HepG2 (cell line): Measurements from ENCODE around the gene ZXDC. TPM values are rescaled to one million over a fixed set of nuclear protein-coding genes. Genes with fewer than 3 reads are reported as not detected.

ENCODE experiments used
- DBP ChIP-seq: sonication (generic); formaldehyde crosslinking; IDR thresholded peaks from 2 replicates; pipeline ENCODE4 v1.4.0; 2020; ENCODE audit warnings: missing genetic modification reagents; ENCODE audit errors: not compliant biosample characterization
- FOXP4 ChIP-seq: sonication (generic); formaldehyde crosslinking; IDR thresholded peaks from 2 replicates; pipeline ENCODE4 v1.4.0; 2020; ENCODE audit warnings: missing genetic modification reagents
- KLF12 ChIP-seq: sonication (generic); formaldehyde crosslinking; IDR thresholded peaks from 2 replicates; pipeline ENCODE4 v1.4.0; 2020; ENCODE audit warnings: missing genetic modification reagents, borderline replicate concordance
- KLF15 ChIP-seq: sonication (generic); formaldehyde crosslinking; IDR thresholded peaks from 2 replicates; pipeline ENCODE4 v1.8.1; 2023; ENCODE audit warnings: borderline replicate concordance, mild to moderate bottlenecking, inconsistent platforms, missing genetic modification reagents, mixed read lengths
- MLX ChIP-seq: IDR thresholded peaks from 2 replicates; pipeline ENCODE4 v1.6.1; 2016
- NFKB2 ChIP-seq: sonication (generic); formaldehyde crosslinking; IDR thresholded peaks from 2 replicates; pipeline ENCODE4 v1.4.0; 2020; ENCODE audit warnings: missing genetic modification reagents, borderline replicate concordance
- PAWR ChIP-seq: sonication (generic); formaldehyde crosslinking; IDR thresholded peaks from 2 replicates; pipeline ENCODE4 v1.4.0; 2020; ENCODE audit warnings: missing genetic modification reagents, mild to moderate bottlenecking, borderline replicate concordance
- PHF21A ChIP-seq: sonication (generic); formaldehyde crosslinking; IDR thresholded peaks from 2 replicates; pipeline ENCODE4 v1.5.0; 2020; ENCODE audit warnings: mild to moderate bottlenecking, missing genetic modification reagents
- PLRG1 ChIP-seq: fragments of 450-650 bp; conservative IDR thresholded peaks from 2 replicates; pipeline ENCODE4 v1.6.1; 2016
- SP4 ChIP-seq: sonication (generic); formaldehyde crosslinking; IDR thresholded peaks from 2 replicates; pipeline ENCODE4 v1.8.1; 2023; ENCODE audit warnings: mild to moderate bottlenecking, missing genetic modification reagents
- SYNCRIP ChIP-seq: fragments of 200-400 bp; formaldehyde crosslinking; IDR thresholded peaks from 2 replicates; pipeline ENCODE4 v1.6.1; 2018; ENCODE audit warnings: mild to moderate bottlenecking, low read depth, low read length; ENCODE audit not compliant: insufficient read depth
- TIGD3 ChIP-seq: sonication (generic); formaldehyde crosslinking; IDR thresholded peaks from 2 replicates; pipeline ENCODE4 v1.5.1; 2020; ENCODE audit warnings: mild to moderate bottlenecking, missing genetic modification reagents, borderline replicate concordance
- ZBTB1 ChIP-seq: sonication (generic); formaldehyde crosslinking; IDR thresholded peaks from 2 replicates; pipeline ENCODE4 v1.4.0; 2020; ENCODE audit warnings: missing genetic modification reagents, borderline replicate concordance
- ZNF10 ChIP-seq: sonication (generic); formaldehyde crosslinking; IDR thresholded peaks from 2 replicates; pipeline ENCODE4 v1.4.0; 2020; ENCODE audit warnings: mild to moderate bottlenecking, low read depth, missing genetic modification reagents, borderline replicate concordance
- ZNF230 ChIP-seq: sonication (generic); formaldehyde crosslinking; IDR thresholded peaks from 2 replicates; pipeline ENCODE4 v1.4.0; 2020; ENCODE audit warnings: mild to moderate bottlenecking, missing genetic modification reagents
- ZNF292 ChIP-seq: sonication (generic); formaldehyde crosslinking; IDR thresholded peaks from 2 replicates; pipeline ENCODE4 v1.8.1; 2022; ENCODE audit warnings: mild to moderate bottlenecking, low read depth, missing genetic modification reagents, borderline replicate concordance
- ZNF326 ChIP-seq: sonication (generic); formaldehyde crosslinking; IDR thresholded peaks from 2 replicates; pipeline ENCODE4 v1.4.0; 2020; ENCODE audit warnings: missing genetic modification reagents, borderline replicate concordance
- ZNF431 ChIP-seq: sonication (generic); formaldehyde crosslinking; IDR thresholded peaks from 2 replicates; pipeline ENCODE4 v1.9.0; 2022; ENCODE audit warnings: missing genetic modification reagents, low read depth, mild to moderate bottlenecking, borderline replicate concordance
- ZNF547 ChIP-seq: sonication (generic); formaldehyde crosslinking; IDR thresholded peaks from 2 replicates; pipeline ENCODE4 v1.5.1; 2020; ENCODE audit warnings: mild to moderate bottlenecking, missing genetic modification reagents
- ZNF691 ChIP-seq: sonication (generic); formaldehyde crosslinking; IDR thresholded peaks from 2 replicates; pipeline ENCODE4 v1.4.0; 2020; ENCODE audit warnings: missing genetic modification reagents, low read depth, mild to moderate bottlenecking, borderline replicate concordance
- polyA plus RNA-seq, 8 experiments: library from polyadenylated mRNA; depleted of rRNA in 3 of 8; stranded (reverse) in 7 of 8; unstranded in 1 of 8; fragments of >200 nt; fragmentation: Illumina TruSeq in 4 of 8; extraction: Trizol in 4 of 8; gene quantifications; 2 replicates each; pipeline versions ENCODE4 v1.2.1 to v1.2.3, GENCODE V29; 2011 to 2016; ENCODE audit warnings: low read depth in 4 of 8, missing spikeins in 1 of 8, mixed read lengths in 1 of 8; ENCODE audit not compliant: insufficient read depth in 1 of 8
- total RNA-seq, 5 experiments: library from RNA; depleted of rRNA; stranded (reverse); fragments of >200 nt; fragmentation: Illumina TruSeq; extraction: Trizol; gene quantifications; 2 replicates each; pipeline ENCODE4 v1.2.3, GENCODE V29; 2016; ENCODE audit warnings: low read depth in 1 of 5

Gene ZXDC
- total and polyA plus RNA-seq, 2 of the 13 experiments (the other 11 are each of a cell fraction or from before 2014, with no cell fraction given): 17.6 to 21.2 TPM

GRCh38 chr3:126476166-126477060 is 722 bp upstream of the ZXDC start (continued):
- no peak for TF ChIP-seq FOXP4
- TF ChIP-seq ZNF230 (CRISPR knock-in tag): no peak
- TF ChIP-seq NFKB2 (CRISPR knock-in tag): no peak; the same call in 1 of the 2 replicates
- no peak for TF ChIP-seq MLX (CRISPR knock-in tag)
- no peak for TF ChIP-seq SYNCRIP
- TF ChIP-seq KLF12 (CRISPR knock-in tag): no peak; the same call in 1 of the 2 replicates
- no peak for TF ChIP-seq ZBTB1 (CRISPR knock-in tag)
- TF ChIP-seq ZNF326 (CRISPR knock-in tag): no peak
- no peak for TF ChIP-seq TIGD3 (CRISPR knock-in tag)
- TF ChIP-seq PAWR (CRISPR knock-in tag): no peak
- no peak for TF ChIP-seq ZNF10 (CRISPR knock-in tag)
- TF ChIP-seq PHF21A (CRISPR knock-in tag): no peak
- TF ChIP-seq ZNF547: 0 out of 2 replicates have a peak, but pooled peaks have one; percentile 64
- peak; percentile 72 for TF ChIP-seq SP4 (CRISPR knock-in tag)
- no peak for TF ChIP-seq PLRG1
- no peak for TF ChIP-seq ZNF431 (CRISPR knock-in tag)
- TF ChIP-seq KLF15 (CRISPR knock-in tag): no peak
- peak; percentile 42; the same call in 1 of the 2 replicates for TF ChIP-seq ZNF292 (CRISPR knock-in tag)
- TF ChIP-seq ZNF691 (CRISPR knock-in tag): no peak
- no peak for TF ChIP-seq DBP (CRISPR knock-in tag)
